Testis (tissue), 2 donors: ENCODE measurements around the gene STK40.

ENCODE experiments used
- CTCF ChIP-seq, 3 experiments: fragments of 450-650 bp in 2 of 3; fragments of 200-600 bp in 1 of 3; sonication (generic) in 1 of 3; IDR thresholded peaks; one replicate each; pipeline ENCODE4 v1.5.1; 2016 to 2019; ENCODE audit warnings: antibody characterized with exemption in 3 of 3, mild to moderate bottlenecking in 2 of 3, moderate library complexity in 1 of 3
- POLR2A ChIP-seq: fragments of 450-650 bp; IDR thresholded peaks from one replicate; pipeline ENCODE4 v1.6.1; 2017; ENCODE audit warnings: antibody characterized with exemption, mild to moderate bottlenecking, moderate library complexity

GRCh38 chr1:36411674-36412648 lies 26.2 kb upstream of the STK40 start:
- no peak for TF ChIP-seq CTCF (IDR thresholded peaks at IDR 0.05)
- no peak for TF ChIP-seq POLR2A
